Activated CD4-positive, alpha-beta T cell treated with anti-CD3 and anti-CD28 coated beads for 36 hours (primary cell): ENCODE measurements around the gene CUTC. TPM values are rescaled to one million over a fixed set of nuclear protein-coding genes. Genes with fewer than 3 reads are reported as not detected.

Experiments used
- ATAC-seq: fragments of 200-7000 bp; cut with Tn5 transposase; one replicate; pipeline ENCODE4 v1.10.0; 2021; ENCODE audit warnings: mild to moderate bottlenecking, moderate library complexity
- CTCF ChIA-PET: fragments of 350-600 bp; sonication (Branson Sonifier 250); formaldehyde crosslinking; loops from one replicate; lab custom pipeline; 2021; ENCODE audit warnings: antibody characterized with exemption; lab: Charles Lee
- POLR2A ChIA-PET: fragments of 350-600 bp; sonication (Branson Sonifier 250); formaldehyde crosslinking; loops from one replicate; lab custom pipeline; 2021; ENCODE audit warnings: antibody characterized with exemption, inconsistent platforms; lab: Charles Lee
- DNase-seq: peaks from one replicate; pipeline ENCODE4 v3.0.0-alpha.2; 2020
- H3K27ac Mint-ChIP-seq: one replicate; pipeline ENCODE4 v1.8.0; 2021; ENCODE audit warnings: mixed read lengths
- H3K27me3 Mint-ChIP-seq: one replicate; pipeline ENCODE4 v1.8.0; 2021; ENCODE audit warnings: mixed read lengths
- H3K36me3 Mint-ChIP-seq: one replicate; pipeline ENCODE4 v1.8.0; 2021; ENCODE audit warnings: low read depth, mixed read lengths
- H3K4me1 Mint-ChIP-seq: one replicate; pipeline ENCODE4 v1.8.0; 2021; ENCODE audit warnings: mixed read lengths
- H3K4me3 Mint-ChIP-seq: one replicate; pipeline ENCODE4 v1.8.0; 2021; ENCODE audit warnings: mild to moderate bottlenecking, moderate library complexity, mixed read lengths
- H3K9me3 Mint-ChIP-seq: one replicate; pipeline ENCODE4 v1.8.0; 2021; ENCODE audit warnings: low read depth, mixed read lengths
- intact Hi-C, 2 experiments: fragments of 100-400 bp; cut with DNase I in 1 of 2; cut with micrococcal nuclease in 1 of 2; formaldehyde crosslinking; loops; one replicate each; pipeline versions ENCODE4 v1.14.2 to v1.15.1; 2022 to 2024; cut with DNase I, micrococcal nuclease
- total RNA-seq, 2 experiments: library from RNA; stranded (reverse); gene quantifications; one replicate each; pipeline ENCODE4 v1.2.3, GENCODE V29; 2021

Gene CUTC
- total RNA-seq, 2 experiments from 2014 or later: 24.6 to 35.8 TPM

DNA sequence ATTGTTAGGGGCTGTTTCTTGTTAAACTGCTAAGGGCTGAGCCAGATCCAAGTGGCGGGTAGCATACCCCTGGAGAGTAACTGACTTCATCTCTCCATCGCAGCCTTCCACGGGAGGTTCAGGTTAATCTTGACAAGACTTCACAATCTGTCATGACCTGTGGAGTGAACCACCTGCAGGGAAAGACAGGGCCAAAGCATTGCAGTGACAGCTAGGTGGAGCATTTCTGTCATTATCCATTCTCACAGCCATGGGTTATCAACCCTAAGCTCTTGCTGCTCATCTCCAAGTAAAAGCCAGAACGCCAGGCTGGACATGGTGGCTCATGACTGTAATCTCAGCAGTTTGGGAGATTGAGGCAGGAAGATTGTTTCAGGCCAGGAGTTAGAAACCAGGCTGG lies 67.6 kb downstream of the CUTC start:
- intact Hi-C loops: no loop called here
- CTCF ChIA-PET: no interaction called here
- DNase-seq (no peak), ATAC-seq (no peak)
- Mint-ChIP-seq H3K4me1 (no peaks in the 10 kb centered on the region), H3K4me3 (no peak overlapping the region), H3K27ac (no peak overlapping the region), H3K36me3 (peaks cover 2% of the 10 kb centered on the region), H3K27me3 (no peaks in the 10 kb centered on the region), H3K9me3 (no peaks in the 10 kb centered on the region)
- POLR2A ChIA-PET: no interaction called here

GRCh38 chr10:99804471-99804870 lies 72.4 kb downstream of the CUTC start:
- ATAC-seq: no peak
- intact Hi-C loops: no loop called here
- H3K9me3 Mint-ChIP-seq: no peaks in the 10 kb centered on the region

GRCh38 chr10:99805190-99805589 lies 73.2 kb downstream of the CUTC start:
- Mint-ChIP-seq H3K27ac (no peak overlapping the region), H3K9me3 (no peaks in the 10 kb centered on the region), H3K4me3 (no peak overlapping the region), H3K27me3 (no peaks in the 10 kb centered on the region), H3K36me3 (peaks cover 2% of the 10 kb centered on the region), H3K4me1 (no peaks in the 10 kb centered on the region)
- DNase-seq: no peak
- no peak for ATAC-seq
- POLR2A ChIA-PET: no interaction called here
- CTCF ChIA-PET: no interaction called here
- intact Hi-C loops: no loop called here

More at GRCh38 chr10:99804471-99804870, 72.4 kb downstream of the CUTC start:
- no peak for DNase-seq
- ChIA-PET CTCF (interaction anchor here (1.0 to 1.2 kb wide), 2 partner anchors 9 to 13 kb away, joined by 3 read pairs; no protein-coding TSS in a partner anchor), POLR2A (no interaction called here)
- Mint-ChIP-seq H3K27me3 (no peaks in the 10 kb centered on the region), H3K4me3 (no peak overlapping the region), H3K36me3 (peaks cover 2% of the 10 kb centered on the region), H3K27ac (no peak overlapping the region), H3K4me1 (no peaks in the 10 kb centered on the region)

Other genes starting within 250 kb of the CUTC start
- not detected for gene NKX2-3, start 199.3 kb upstream of the CUTC start, total RNA-seq
- 10 to 100 TPM; 55.0 to 65.9 TPM for gene SLC25A28, start 111.8 kb upstream of the CUTC start, total RNA-seq
- gene ENTPD7, start 72.7 kb upstream of the CUTC start, total RNA-seq: 1 to 10 TPM; 2.5 to 2.7 TPM
- gene COX15, start 107 bp upstream of the CUTC start, total RNA-seq: 10 to 100 TPM; 28.1 to 35.5 TPM
- 1 to 10 TPM in 1 of 2 experiments, under 1 TPM in 1; 0.62 to 1.6 TPM for gene ABCC2, start 50.4 kb downstream of the CUTC start, total RNA-seq